Suprapubic skin (tissue), 4 donors: ENCODE results near the gene CFAP100. TPM values are rescaled to one million over a fixed set of nuclear protein-coding genes. Genes with fewer than 3 reads are reported as not detected.

ENCODE experiments used
- DNase-seq, 2 donors: peaks; one replicate each; pipeline ENCODE4 v3.0.0-alpha.2; 2019; ENCODE audit warnings: low spot score in 2 of 2
- H3K27ac ChIP-seq: fragments of 200-600 bp; sonication (generic); one replicate; pipeline ENCODE4 v1.5.1; 2019
- H3K27me3 ChIP-seq: fragments of 200-600 bp; sonication (generic); one replicate; pipeline ENCODE4 v1.5.1; 2019
- H3K36me3 ChIP-seq: fragments of 200-600 bp; sonication (generic); one replicate; pipeline ENCODE4 v1.5.1; 2019
- H3K4me1 ChIP-seq: fragments of 200-600 bp; sonication (generic); one replicate; pipeline ENCODE4 v1.5.1; 2019
- H3K4me3 ChIP-seq: fragments of 200-600 bp; sonication (generic); one replicate; pipeline ENCODE4 v1.5.1; 2019; ENCODE audit warnings: mild to moderate bottlenecking
- H3K9me3 ChIP-seq: fragments of 200-600 bp; sonication (generic); one replicate; pipeline ENCODE4 v1.5.1; 2019
- CTCF ChIP-seq, 2 donors: fragments of 200-600 bp in 1 of 2; fragments of 450-650 bp in 1 of 2; sonication (generic) in 1 of 2; IDR thresholded peaks; one replicate each; pipeline ENCODE4 v1.5.1; 2016 to 2019; ENCODE audit warnings: antibody characterized with exemption in 2 of 2, mild to moderate bottlenecking in 1 of 2, moderate library complexity in 1 of 2
- EP300 ChIP-seq: sonication (generic); formaldehyde crosslinking; IDR thresholded peaks from one replicate; pipeline ENCODE4 v1.6.1; 2017; ENCODE audit warnings: antibody characterized with exemption
- POLR2A ChIP-seq, 2 donors: fragments of 450-650 bp; IDR thresholded peaks; one replicate each; pipeline ENCODE4 v1.6.1; 2017; ENCODE audit warnings: antibody characterized with exemption in 2 of 2, mild to moderate bottlenecking in 2 of 2, moderate library complexity in 2 of 2
- POLR2AphosphoS5 ChIP-seq, 3 donors: sonication (generic); formaldehyde crosslinking; IDR thresholded peaks; one replicate each; pipeline ENCODE4 v1.6.1; 2017; ENCODE audit warnings: antibody characterized with exemption in 3 of 3
- WGBS: methylation state at CpG from one replicate; pipeline ENCODE4 v1.1.5; 2018; 5-methylcytosine and 5-hydroxymethylcytosine counted together
- total RNA-seq, 4 donors: library from RNA; depleted of rRNA; stranded (reverse); fragments of >200 nt; gene quantifications; one replicate each; pipeline ENCODE4 v1.1.0, GENCODE V29; 2016

The CFAP100 gene
- total RNA-seq, 4 donors from 2014 or later = not detected

- no peaks in the 10 kb centered on the region for H3K36me3 ChIP-seq
- DNase-seq = peak in 1 of 2 donors; percentile 65
- no peak for TF ChIP-seq POLR2A (IDR thresholded peaks at IDR 0.05)
- TF ChIP-seq POLR2AphosphoS5 (IDR thresholded peaks at IDR 0.05) = no peak
- no peak for TF ChIP-seq CTCF (IDR thresholded peaks at IDR 0.05)
- no peak for TF ChIP-seq EP300
- H3K4me1 ChIP-seq = no peaks in the 10 kb centered on the region
- no peaks in the 10 kb centered on the region for H3K9me3 ChIP-seq
- no CpG with 5 or more reads among the region's 4 CpGs for WGBS
- H3K4me3 ChIP-seq = no peak overlapping the region
- no peak overlapping the region for H3K27ac ChIP-seq
- H3K27me3 ChIP-seq = peaks cover 60% of the 10 kb centered on the region
These were observed 19.0 kb downstream of the CFAP100 start for GRCh38 chr3:126413693-126414080.

DNA sequence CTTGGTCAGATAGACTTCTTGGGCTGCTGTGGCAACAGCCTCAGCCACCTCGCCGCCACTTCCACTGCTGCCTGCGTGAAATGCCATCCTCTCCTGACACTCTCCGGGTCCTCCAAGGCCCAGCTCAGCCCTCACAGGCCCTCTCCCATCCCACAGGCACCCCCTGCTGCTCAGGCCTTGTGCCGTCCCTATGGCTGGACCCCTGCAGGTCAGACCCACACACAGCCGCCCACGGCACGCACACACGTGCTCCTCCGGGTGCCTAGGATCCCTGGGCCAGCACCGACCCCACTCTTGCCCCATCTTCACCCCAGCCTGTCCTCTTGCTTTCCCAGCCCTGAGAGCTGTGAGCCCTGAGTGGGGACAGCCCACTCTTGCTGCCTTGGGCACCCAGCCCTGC is 19.7 kb downstream of the CFAP100 start:
- Histone ChIP-seq H3K9me3 (no peaks in the 10 kb centered on the region), H3K27ac (no peak overlapping the region), H3K4me1 (no peaks in the 10 kb centered on the region), H3K4me3 (no peak overlapping the region), H3K36me3 (no peaks in the 10 kb centered on the region), H3K27me3 (peaks cover 65% of the 10 kb centered on the region)
- 94% methylated on average over 11 of the region's 11 CpGs for WGBS
- TF ChIP-seq POLR2A (IDR thresholded peaks at IDR 0.05) (no peak), POLR2AphosphoS5 (IDR thresholded peaks at IDR 0.05) (no peak), EP300 (no peak), CTCF (IDR thresholded peaks at IDR 0.05) (no peak)
- DNase-seq = peak in 1 of 2 donors; percentile 44

DNA sequence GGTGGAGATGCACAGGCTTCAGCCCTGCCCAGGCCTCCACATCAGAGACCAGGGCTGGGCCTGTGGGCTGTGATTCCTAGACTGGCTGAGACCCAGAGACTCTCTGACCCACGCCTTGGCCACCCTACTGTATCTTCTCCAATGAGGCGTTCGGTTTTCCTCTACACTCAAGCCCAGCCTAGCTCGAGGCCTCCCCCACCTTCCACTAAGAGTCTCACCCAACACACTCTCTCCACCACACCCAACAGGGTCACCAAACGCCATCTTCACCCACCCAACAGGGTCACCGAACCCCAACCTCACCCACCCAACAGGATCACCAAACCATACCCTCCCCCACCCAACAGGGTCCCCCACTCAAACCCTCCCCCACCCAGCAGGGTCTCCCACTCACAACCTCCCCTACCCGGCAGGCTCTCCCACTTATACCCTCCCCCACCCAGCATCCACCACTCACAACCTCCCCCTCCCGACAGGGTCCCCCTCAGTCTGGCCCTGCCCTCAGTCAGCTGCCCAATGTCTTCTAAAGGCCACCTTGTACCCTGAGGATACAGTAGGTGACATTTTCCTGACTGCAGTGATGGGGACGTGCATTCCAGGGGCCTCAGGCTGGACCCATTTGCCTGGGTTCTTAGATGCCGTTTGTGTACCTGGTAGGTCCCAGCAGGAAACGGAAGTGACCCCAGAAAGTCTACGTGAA is 20.4 kb downstream of the CFAP100 start:
- no peaks in the 10 kb centered on the region for H3K4me1 ChIP-seq
- no peaks in the 10 kb centered on the region for H3K36me3 ChIP-seq
- no peaks in the 10 kb centered on the region for H3K9me3 ChIP-seq
- 91% methylated on average over 12 of the region's 12 CpGs for WGBS
- H3K4me3 ChIP-seq = no peak overlapping the region
- peak in 1 of 2 donors; percentile 71 for DNase-seq
- H3K27me3 ChIP-seq = peaks cover 65% of the 10 kb centered on the region
- no peak overlapping the region for H3K27ac ChIP-seq
- TF ChIP-seq EP300 = no peak
- TF ChIP-seq POLR2A (IDR thresholded peaks at IDR 0.05) = no peak
- TF ChIP-seq CTCF (IDR thresholded peaks at IDR 0.05) = no peak
- no peak for TF ChIP-seq POLR2AphosphoS5 (IDR thresholded peaks at IDR 0.05)

GRCh38 chr3:126415661-126416591 is 21.2 kb downstream of the CFAP100 start:
- WGBS = 78% methylated on average over 11 of the region's 61 CpGs
- peak in 1 of 2 donors; percentile 73 for DNase-seq

More at GRCh38 chr3:126415661-126416591, 21.2 kb downstream of the CFAP100 start:
- H3K9me3 ChIP-seq = no peaks in the 10 kb centered on the region
- H3K4me3 ChIP-seq = no peak overlapping the region
- H3K27me3 ChIP-seq = peaks cover 58% of the 10 kb centered on the region
- H3K4me1 ChIP-seq = no peaks in the 10 kb centered on the region
- no peak overlapping the region for H3K27ac ChIP-seq
- H3K36me3 ChIP-seq = no peaks in the 10 kb centered on the region
- TF ChIP-seq POLR2A (IDR thresholded peaks at IDR 0.05) (no peak), EP300 (no peak), POLR2AphosphoS5 (IDR thresholded peaks at IDR 0.05) (no peak), CTCF (IDR thresholded peaks at IDR 0.05) (no peak)
